ENCODE data around the gene KIF23. TPM values are rescaled to one million over a fixed set of nuclear protein-coding genes. Genes with fewer than 3 reads are reported as not detected.

Gene KIF23
- total RNA-seq, 2 experiments from 2014 or later = 54.0 to 61.6 TPM

DNA sequence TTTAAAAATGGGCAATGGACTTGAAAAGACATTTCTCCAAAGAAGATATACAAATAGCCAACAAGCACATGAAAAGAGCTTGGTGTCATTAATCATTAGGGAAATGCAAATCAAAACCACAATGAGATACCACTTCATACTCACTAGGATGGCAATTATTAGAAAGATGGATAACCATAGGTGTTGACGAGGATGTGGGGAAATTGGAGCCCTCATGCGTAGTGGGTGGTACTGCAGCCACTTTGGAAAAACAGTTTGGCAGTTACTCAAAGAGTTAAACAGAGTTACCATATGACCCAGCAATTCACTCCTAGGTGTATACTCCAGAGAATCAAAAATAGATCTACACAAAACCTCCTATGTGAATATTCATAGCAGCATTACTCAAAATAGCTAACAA is 65.8 kb downstream of the KIF23 start:
- Histone ChIP-seq H2AFZ (ENCODE audit: low read length) (no peak overlapping the region), H3K79me2 (ENCODE audit: insufficient read depth, low read depth, low read length) (no peaks in the 10 kb centered on the region), H3K9me2 (ENCODE audit: insufficient read depth, low read length) (no peaks in the 10 kb centered on the region), H3K4me3 (ENCODE audit: low read depth, low read length, poor library complexity, severe bottlenecking) (no peak overlapping the region), H4K20me1 (ENCODE audit: insufficient read depth, low read length) (no peaks in the 10 kb centered on the region), H3K36me3 (ENCODE audit: insufficient read depth, low read length) (no peaks in the 10 kb centered on the region), H3K9me3 (ENCODE audit: low read length) (peaks cover 8% of the 10 kb centered on the region; the same call in 1 of the 2 replicates), H3K27ac (ENCODE audit: low read depth, low read length, poor library complexity, severe bottlenecking) (no peak overlapping the region), H3K4me2 (ENCODE audit: low read length) (no peak overlapping the region), H3K4me1 (ENCODE audit: insufficient read depth, low read length, poor library complexity, severe bottlenecking) (no peaks in the 10 kb centered on the region)
- POLR2A ChIA-PET = no interaction called here
- no peak for DNase-seq (ENCODE audit: low spot score)
- BruUV-seq (replicated peaks) = no TSS peak
- CTCF ChIA-PET (ENCODE audit: unreplicated experiment) = no interaction called here
- TF ChIP-seq, protein P1, sequence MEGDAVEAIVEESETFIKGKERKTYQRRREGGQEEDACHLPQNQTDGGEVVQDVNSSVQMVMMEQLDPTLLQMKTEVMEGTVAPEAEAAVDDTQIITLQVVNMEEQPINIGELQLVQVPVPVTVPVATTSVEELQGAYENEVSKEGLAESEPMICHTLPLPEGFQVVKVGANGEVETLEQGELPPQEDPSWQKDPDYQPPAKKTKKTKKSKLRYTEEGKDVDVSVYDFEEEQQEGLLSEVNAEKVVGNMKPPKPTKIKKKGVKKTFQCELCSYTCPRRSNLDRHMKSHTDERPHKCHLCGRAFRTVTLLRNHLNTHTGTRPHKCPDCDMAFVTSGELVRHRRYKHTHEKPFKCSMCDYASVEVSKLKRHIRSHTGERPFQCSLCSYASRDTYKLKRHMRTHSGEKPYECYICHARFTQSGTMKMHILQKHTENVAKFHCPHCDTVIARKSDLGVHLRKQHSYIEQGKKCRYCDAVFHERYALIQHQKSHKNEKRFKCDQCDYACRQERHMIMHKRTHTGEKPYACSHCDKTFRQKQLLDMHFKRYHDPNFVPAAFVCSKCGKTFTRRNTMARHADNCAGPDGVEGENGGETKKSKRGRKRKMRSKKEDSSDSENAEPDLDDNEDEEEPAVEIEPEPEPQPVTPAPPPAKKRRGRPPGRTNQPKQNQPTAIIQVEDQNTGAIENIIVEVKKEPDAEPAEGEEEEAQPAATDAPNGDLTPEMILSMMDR (conservative IDR thresholded peaks at IDR 0.05; ENCODE audit: low read length) = no peak
- TF ChIP-seq EZH2phosphoT487 (IDR thresholded peaks at IDR 0.05; ENCODE audit: borderline replicate concordance, low read depth, low read length) = no peak
- intact Hi-C loops (cut with micrococcal nuclease; ENCODE audit: unreplicated experiment) = loop anchor here (5.0 kb wide), 6 partner anchors 247 to 1332 kb away; partner anchors contain the start of gene TLE3

DNA sequence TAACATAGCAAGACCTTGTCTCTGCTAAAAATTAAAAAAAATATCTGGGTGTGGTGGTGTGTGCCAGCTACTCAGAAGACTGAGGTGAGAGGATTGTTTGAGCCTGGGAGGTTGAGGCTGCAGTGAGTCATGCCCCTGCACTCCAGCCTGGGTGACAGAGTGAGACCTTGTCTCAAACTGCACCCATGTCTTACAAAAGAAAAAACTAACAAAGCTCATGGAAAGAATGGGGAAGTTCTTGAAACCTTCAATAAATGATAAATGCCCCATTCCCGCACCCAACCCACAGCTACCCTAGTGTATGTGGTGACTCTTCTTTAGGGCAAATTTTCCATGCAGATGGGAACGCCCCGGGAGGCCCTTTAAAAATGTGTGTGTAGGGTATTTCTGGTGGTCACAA is 66.8 kb downstream of the KIF23 start:
- Histone ChIP-seq H3K36me3 (ENCODE audit: insufficient read depth, low read length) (no peaks in the 10 kb centered on the region), H4K20me1 (ENCODE audit: insufficient read depth, low read length) (no peaks in the 10 kb centered on the region), H2AFZ (ENCODE audit: low read length) (no peak overlapping the region), H3K9me3 (ENCODE audit: low read length) (peaks cover 8% of the 10 kb centered on the region; the same call in 1 of the 2 replicates), H3K9me2 (ENCODE audit: insufficient read depth, low read length) (no peaks in the 10 kb centered on the region), H3K79me2 (ENCODE audit: insufficient read depth, low read depth, low read length) (no peaks in the 10 kb centered on the region), H3K4me1 (ENCODE audit: insufficient read depth, low read length, poor library complexity, severe bottlenecking) (no peaks in the 10 kb centered on the region), H3K4me3 (ENCODE audit: low read depth, low read length, poor library complexity, severe bottlenecking) (no peak overlapping the region), H3K27ac (ENCODE audit: low read depth, low read length, poor library complexity, severe bottlenecking) (no peak overlapping the region), H3K4me2 (ENCODE audit: low read length) (no peak overlapping the region)
- intact Hi-C loops (cut with micrococcal nuclease; ENCODE audit: unreplicated experiment) = no loop called here
- no TSS peak for BruUV-seq (replicated peaks)
- POLR2A ChIA-PET = no interaction called here
- no peak for DNase-seq (ENCODE audit: low spot score)
- no peak for TF ChIP-seq EZH2phosphoT487 (IDR thresholded peaks at IDR 0.05; ENCODE audit: borderline replicate concordance, low read depth, low read length)
- TF ChIP-seq, protein P1 (conservative IDR thresholded peaks at IDR 0.05; ENCODE audit: low read length) = no peak
- CTCF ChIA-PET (ENCODE audit: unreplicated experiment) = no interaction called here

DNA sequence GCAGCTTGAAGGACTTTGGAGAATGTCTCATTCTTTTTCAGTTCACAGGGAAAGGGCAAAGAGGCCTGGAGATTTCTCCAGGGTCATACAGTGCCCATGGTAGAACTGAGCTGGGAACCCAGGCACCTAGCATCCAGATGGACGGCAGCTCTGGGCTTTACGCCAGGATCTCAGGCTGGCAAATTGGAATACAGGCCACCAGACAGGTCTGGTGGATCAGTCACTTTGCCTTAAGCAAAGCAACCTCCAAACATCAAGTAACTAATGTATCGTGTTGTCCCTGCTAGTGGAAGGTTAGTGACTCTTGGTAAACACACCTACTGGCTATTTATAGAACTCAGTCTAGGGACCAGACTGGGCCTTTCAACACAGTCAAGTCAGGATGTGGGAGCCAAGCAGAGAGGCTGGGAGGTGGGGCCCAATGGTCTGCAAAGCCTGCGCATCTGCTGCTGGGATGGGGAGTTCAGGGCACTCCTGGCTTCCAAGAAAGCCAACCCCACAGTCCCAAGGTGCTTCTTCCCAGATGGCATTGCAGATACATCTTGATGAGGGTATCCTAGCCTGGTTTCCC is 68.6 kb downstream of the KIF23 start:
- no peak overlapping the region for H3K4me2 ChIP-seq (ENCODE audit: low read length)
- no peak for DNase-seq (ENCODE audit: low spot score)
- POLR2A ChIA-PET = no interaction called here
- no peak for TF ChIP-seq EZH2phosphoT487 (IDR thresholded peaks at IDR 0.05; ENCODE audit: borderline replicate concordance, low read depth, low read length)
- CTCF ChIA-PET (ENCODE audit: unreplicated experiment) = no interaction called here
- BruUV-seq (replicated peaks) = no TSS peak
- H3K4me1 ChIP-seq (ENCODE audit: insufficient read depth, low read length, poor library complexity, severe bottlenecking) = no peaks in the 10 kb centered on the region
- intact Hi-C loops (cut with micrococcal nuclease; ENCODE audit: unreplicated experiment) = no loop called here
- no peaks in the 10 kb centered on the region for H4K20me1 ChIP-seq (ENCODE audit: insufficient read depth, low read length)
- no peak overlapping the region for H3K4me3 ChIP-seq (ENCODE audit: low read depth, low read length, poor library complexity, severe bottlenecking)
- H3K9me2 ChIP-seq (ENCODE audit: insufficient read depth, low read length) = no peaks in the 10 kb centered on the region
- H3K9me3 ChIP-seq (ENCODE audit: low read length) = peaks cover 8% of the 10 kb centered on the region; the same call in 1 of the 2 replicates
- no peaks in the 10 kb centered on the region for H3K79me2 ChIP-seq (ENCODE audit: insufficient read depth, low read depth, low read length)
- H2AFZ ChIP-seq (ENCODE audit: low read length) = no peak overlapping the region
- no peak overlapping the region for H3K27ac ChIP-seq (ENCODE audit: low read depth, low read length, poor library complexity, severe bottlenecking)
- H3K36me3 ChIP-seq (ENCODE audit: insufficient read depth, low read length) = no peaks in the 10 kb centered on the region
